Esophagus squamous epithelium (tissue), 4 donors: ENCODE data around the gene CDC123.

Experiments used
- POLR2A ChIP-seq, 4 donors: fragments of 450-650 bp; IDR thresholded peaks; one replicate each; pipeline ENCODE4 v1.6.1; 2017; ENCODE audit warnings: antibody characterized with exemption in 4 of 4, mild to moderate bottlenecking in 4 of 4, moderate library complexity in 3 of 4
- TF ChIP-seq, protein P1 (sequence below), 6 experiments: fragments of 450-650 bp in 4 of 6; fragments of 200-600 bp in 2 of 6; sonication (generic) in 2 of 6; IDR thresholded peaks; one replicate each; pipeline ENCODE4 v1.5.1; 2016 to 2019; ENCODE audit warnings: antibody characterized with exemption in 6 of 6, mild to moderate bottlenecking in 4 of 6, moderate library complexity in 4 of 6

DNA sequence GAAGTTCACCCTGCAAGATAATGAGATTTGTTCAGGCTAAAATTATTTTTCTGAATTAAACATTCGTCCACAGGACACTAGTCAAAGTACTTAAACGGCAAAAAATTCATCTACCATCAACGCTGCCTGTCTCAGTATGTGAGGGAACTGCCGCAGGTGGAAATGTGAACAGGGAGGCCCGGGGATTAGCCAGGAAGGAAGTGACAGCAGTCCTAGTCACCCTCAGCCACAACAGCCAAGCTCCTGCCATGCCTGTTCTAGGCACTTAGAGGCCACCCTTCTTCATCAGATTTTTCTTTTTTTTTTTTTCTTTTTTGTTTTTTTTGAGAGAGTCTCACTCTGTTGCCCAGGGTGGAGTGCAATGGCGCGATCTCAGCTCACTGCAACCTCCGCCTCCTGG, 9.7 kb upstream of the CDC123 start:
- TF ChIP-seq, protein P1, sequence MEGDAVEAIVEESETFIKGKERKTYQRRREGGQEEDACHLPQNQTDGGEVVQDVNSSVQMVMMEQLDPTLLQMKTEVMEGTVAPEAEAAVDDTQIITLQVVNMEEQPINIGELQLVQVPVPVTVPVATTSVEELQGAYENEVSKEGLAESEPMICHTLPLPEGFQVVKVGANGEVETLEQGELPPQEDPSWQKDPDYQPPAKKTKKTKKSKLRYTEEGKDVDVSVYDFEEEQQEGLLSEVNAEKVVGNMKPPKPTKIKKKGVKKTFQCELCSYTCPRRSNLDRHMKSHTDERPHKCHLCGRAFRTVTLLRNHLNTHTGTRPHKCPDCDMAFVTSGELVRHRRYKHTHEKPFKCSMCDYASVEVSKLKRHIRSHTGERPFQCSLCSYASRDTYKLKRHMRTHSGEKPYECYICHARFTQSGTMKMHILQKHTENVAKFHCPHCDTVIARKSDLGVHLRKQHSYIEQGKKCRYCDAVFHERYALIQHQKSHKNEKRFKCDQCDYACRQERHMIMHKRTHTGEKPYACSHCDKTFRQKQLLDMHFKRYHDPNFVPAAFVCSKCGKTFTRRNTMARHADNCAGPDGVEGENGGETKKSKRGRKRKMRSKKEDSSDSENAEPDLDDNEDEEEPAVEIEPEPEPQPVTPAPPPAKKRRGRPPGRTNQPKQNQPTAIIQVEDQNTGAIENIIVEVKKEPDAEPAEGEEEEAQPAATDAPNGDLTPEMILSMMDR (IDR thresholded peaks at IDR 0.05), result no peak
- no peak for TF ChIP-seq POLR2A (IDR thresholded peaks at IDR 0.05)
